Fibroblast of peridontal ligament (primary cell): Measurements from ENCODE around the gene INHBB.
"Not testable (repeated sequence)": the region's sequence is repeated elsewhere in the genome, so short reads cannot be mapped to it uniquely, and the experiment has no call there.

ENCODE experiments used
- DNase-seq: peaks from one replicate; pipeline ENCODE4 v3.0.0-alpha.2; 2010; ENCODE audit errors: extremely low read depth

Gene INHBB

GRCh38 chr2:120316071-120316470 is 29.9 kb upstream of the INHBB start:
- no peak for DNase-seq

- DNase-seq = no peak
These were observed 29.3 kb upstream of the INHBB start for GRCh38 chr2:120316528-120317179.

GRCh38 chr2:120317180-120317533 is 28.8 kb upstream of the INHBB start:
- no peak for DNase-seq

- no peak for DNase-seq
These were observed 28.0 kb upstream of the INHBB start for GRCh38 chr2:120317916-120318315.

GRCh38 chr2:120318626-120319025 is 27.3 kb upstream of the INHBB start:
- no peak for DNase-seq

- DNase-seq = no peak
These were observed 26.8 kb upstream of the INHBB start for GRCh38 chr2:120319123-120319522.

- no peak for DNase-seq
These were observed 26.1 kb upstream of the INHBB start for GRCh38 chr2:120319686-120320317.

- DNase-seq = no peak
These were observed 25.6 kb upstream of the INHBB start for GRCh38 chr2:120320318-120320851.

- DNase-seq = not testable (repeated sequence)
These were observed 24.9 kb upstream of the INHBB start for GRCh38 chr2:120320887-120321556.

- no peak for DNase-seq
These were observed 24.1 kb upstream of the INHBB start for GRCh38 chr2:120321721-120322284.

GRCh38 chr2:120322329-120322728 is 23.6 kb upstream of the INHBB start:
- no peak for DNase-seq

- DNase-seq = peak; percentile 39
These were observed 22.7 kb upstream of the INHBB start for GRCh38 chr2:120323214-120323613.

GRCh38 chr2:120323807-120324399 is 22.0 kb upstream of the INHBB start:
- no peak for DNase-seq

GRCh38 chr2:120324933-120325332 is 21.0 kb upstream of the INHBB start:
- DNase-seq = no peak

GRCh38 chr2:120326066-120326465 is 19.9 kb upstream of the INHBB start:
- no peak for DNase-seq

GRCh38 chr2:120330946-120331822 is 14.8 kb upstream of the INHBB start:
- DNase-seq = no peak

- peak; percentile 21 for DNase-seq
These were observed 14.0 kb upstream of the INHBB start for GRCh38 chr2:120331903-120332302.

- DNase-seq = no peak
These were observed 13.6 kb upstream of the INHBB start for GRCh38 chr2:120332384-120332783.

GRCh38 chr2:120334068-120334467 is 11.9 kb upstream of the INHBB start:
- no peak for DNase-seq

- no peak for DNase-seq
These were observed 9.2 kb upstream of the INHBB start for GRCh38 chr2:120336749-120337148.

- no peak for DNase-seq
These were observed 7.9 kb upstream of the INHBB start for GRCh38 chr2:120338015-120338414.
